ENCODE measurements around the gene AOC3. TPM values are rescaled to one million over a fixed set of nuclear protein-coding genes. Genes with fewer than 3 reads are reported as not detected.
A peak's percentile ranks its signal among the peaks of the same experiment; 100 is the strongest.

The AOC3 gene
- total and polyA plus RNA-seq, 2 donors from 2014 or later: 15.1 to 40.6 TPM

- Histone ChIP-seq H3K9me3 (ENCODE audit: control insufficient read depth in 2 of 3, insufficient read depth in 1 of 3, low read length in 3 of 3) (no peaks in the 10 kb centered on the region), H3K27ac (ENCODE audit: low read depth in 2 of 2, low read length in 2 of 2) (peak within 1 kb of the TSS; percentile 3 to 61), H3K4me1 (ENCODE audit: control insufficient read depth in 2 of 3, insufficient read depth in 2 of 3, low read depth in 1 of 3, low read length in 3 of 3) (peaks cover 0 to 8% (median 7%) of the 10 kb centered on the region in 3 donors), H3K9ac (ENCODE audit: low read length in 3 of 3) (peak within 1 kb of the TSS in 1 of 3 donors; percentile 72), H3K27me3 (ENCODE audit: control insufficient read depth, insufficient read depth, low read length) (no peaks in the 10 kb centered on the region), H3K36me3 (ENCODE audit: control insufficient read depth in 2 of 3, insufficient read depth in 3 of 3, low read length in 3 of 3) (no peaks in the 10 kb centered on the region), H3K4me3 (ENCODE audit: low read length in 3 of 3) (peak within 1 kb of the TSS; percentile 28 to 74 (median 66))
- DNase-seq (peak in 1 of 5 donors; percentile 40), FAIRE-seq (no peak)
- intact Hi-C loops (cut with DNase I): no loop called here
- no peak for TF ChIP-seq CTCF (IDR thresholded peaks at IDR 0.05; ENCODE audit: borderline replicate concordance, extremely low read depth, insufficient read depth)
These were observed 49.7 kb downstream of the AOC3 start, which contains the start of gene G6PC1 for GRCh38 chr17:42900460-42901331. TSS of gene G6PC1 (plus strand) at chr17:42900799. CDS start at chr17:42900877, 78 bp downstream.

- Histone ChIP-seq H3K27ac (ENCODE audit: low read depth in 2 of 2, low read length in 2 of 2) (peak overlapping the region in 1 of 2 donors; percentile 61), H3K36me3 (ENCODE audit: control insufficient read depth in 2 of 3, insufficient read depth in 3 of 3, low read length in 3 of 3) (no peaks in the 10 kb centered on the region), H3K9ac (ENCODE audit: low read length in 3 of 3) (peak overlapping the region in 1 of 3 donors; percentile 72), H3K27me3 (ENCODE audit: control insufficient read depth, insufficient read depth, low read length) (no peaks in the 10 kb centered on the region), H3K9me3 (ENCODE audit: control insufficient read depth in 2 of 3, insufficient read depth in 1 of 3, low read length in 3 of 3) (no peaks in the 10 kb centered on the region), H3K4me1 (ENCODE audit: control insufficient read depth in 2 of 3, insufficient read depth in 2 of 3, low read depth in 1 of 3, low read length in 3 of 3) (peaks cover 0 to 8% (median 7%) of the 10 kb centered on the region in 3 donors), H3K4me3 (ENCODE audit: low read length in 3 of 3) (peak overlapping the region in 2 of 3 donors; percentile 66 to 74)
- intact Hi-C loops (cut with DNase I): no loop called here
- no peak for TF ChIP-seq CTCF (IDR thresholded peaks at IDR 0.05; ENCODE audit: borderline replicate concordance, extremely low read depth, insufficient read depth)
- DNase-seq (no peak), FAIRE-seq (no peak)
These were observed 50.7 kb downstream of the AOC3 start for GRCh38 chr17:42901535-42902229.

- Histone ChIP-seq H3K4me3 (ENCODE audit: low read length in 3 of 3) (peak overlapping the region in 2 of 3 donors; percentile 40 to 66), H3K27me3 (ENCODE audit: control insufficient read depth, insufficient read depth, low read length) (no peaks in the 10 kb centered on the region), H3K4me1 (ENCODE audit: control insufficient read depth in 2 of 3, insufficient read depth in 2 of 3, low read depth in 1 of 3, low read length in 3 of 3) (peaks cover 0 to 7% (median 6%) of the 10 kb centered on the region in 3 donors), H3K27ac (ENCODE audit: low read depth in 2 of 2, low read length in 2 of 2) (no peak overlapping the region), H3K36me3 (ENCODE audit: control insufficient read depth in 2 of 3, insufficient read depth in 3 of 3, low read length in 3 of 3) (no peaks in the 10 kb centered on the region), H3K9ac (ENCODE audit: low read length in 3 of 3) (peak overlapping the region in 1 of 3 donors; percentile 53), H3K9me3 (ENCODE audit: control insufficient read depth in 2 of 3, insufficient read depth in 1 of 3, low read length in 3 of 3) (no peaks in the 10 kb centered on the region)
- FAIRE-seq (no peak), DNase-seq (no peak)
- TF ChIP-seq CTCF (IDR thresholded peaks at IDR 0.05; ENCODE audit: borderline replicate concordance, extremely low read depth, insufficient read depth): no peak
- intact Hi-C loops (cut with DNase I): no loop called here
These were observed 53.1 kb downstream of the AOC3 start for GRCh38 chr17:42904110-42904469.
